Ishikawa (cell line): Measurements from ENCODE around the gene FOXP2.

ENCODE experiments used
- CEBPB ChIP-seq: IDR thresholded peaks from 2 replicates; pipeline ENCODE4 v1.6.1; 2012
- EGR1 ChIP-seq: IDR thresholded peaks from 2 replicates; pipeline ENCODE4 v1.6.1; 2012
- EP300 ChIP-seq: IDR thresholded peaks from 2 replicates; pipeline ENCODE4 v1.6.1; 2012; ENCODE audit warnings: borderline replicate concordance
- NFIC ChIP-seq: IDR thresholded peaks from 2 replicates; pipeline ENCODE4 v1.6.1; 2012
- TAF1 ChIP-seq: IDR thresholded peaks from 2 replicates; pipeline ENCODE4 v1.6.1; 2012; ENCODE audit warnings: low read depth, mild to moderate bottlenecking
- TCF12 ChIP-seq: IDR thresholded peaks from 2 replicates; pipeline ENCODE4 v1.6.1; 2012; ENCODE audit warnings: low read depth
- TEAD4 ChIP-seq: IDR thresholded peaks from 2 replicates; pipeline ENCODE4 v1.6.1; 2012
- ZBTB7A ChIP-seq: IDR thresholded peaks from 2 replicates; pipeline ENCODE4 v1.6.1; 2012; ENCODE audit warnings: low read depth
- TF ChIP-seq, protein P1 (sequence below): IDR thresholded peaks from 2 replicates; pipeline ENCODE4 v1.6.1; 2012
- TF ChIP-seq, protein P2 (sequence below): IDR thresholded peaks from 2 replicates; pipeline ENCODE4 v1.6.1; 2012; ENCODE audit warnings: low read depth, mild to moderate bottlenecking
- TF ChIP-seq, protein P3 (sequence below): IDR thresholded peaks from 2 replicates; pipeline ENCODE4 v1.6.1; 2012

DNA sequence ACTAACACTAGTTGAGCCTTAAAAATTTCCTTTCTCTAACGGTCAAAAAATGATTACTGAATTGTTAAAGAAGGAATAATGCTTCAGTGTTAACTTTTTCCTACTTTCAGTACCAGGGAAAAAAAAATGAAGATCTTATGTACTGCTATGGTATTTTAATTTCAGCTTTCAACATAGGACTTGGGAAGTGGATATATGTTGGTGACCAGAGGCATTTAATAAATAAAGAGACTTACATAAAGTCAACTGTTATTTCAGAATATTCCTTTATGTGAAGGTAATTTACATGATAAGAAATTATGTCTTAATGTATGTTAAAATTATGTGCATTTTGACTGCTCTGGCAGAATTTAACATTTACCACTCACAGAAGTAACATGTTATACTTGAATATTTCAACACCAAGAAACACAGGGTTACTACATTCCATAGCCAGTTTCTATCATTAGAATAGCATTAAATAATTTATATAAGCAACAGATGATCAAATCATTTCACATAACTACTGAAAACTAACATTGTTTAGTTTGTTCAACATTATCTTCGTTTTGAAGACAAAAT, 257.0 kb downstream of the FOXP2 start:
- TF ChIP-seq ZBTB7A (no peak), TCF12 (no peak), CEBPB (no peak), TAF1 (no peak), TEAD4 (no peak), EGR1 (no peak), EP300 (no peak), NFIC (no peak)
- TF ChIP-seq, protein P1, sequence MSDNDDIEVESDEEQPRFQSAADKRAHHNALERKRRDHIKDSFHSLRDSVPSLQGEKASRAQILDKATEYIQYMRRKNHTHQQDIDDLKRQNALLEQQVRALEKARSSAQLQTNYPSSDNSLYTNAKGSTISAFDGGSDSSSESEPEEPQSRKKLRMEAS: no peak
- TF ChIP-seq, protein P2, sequence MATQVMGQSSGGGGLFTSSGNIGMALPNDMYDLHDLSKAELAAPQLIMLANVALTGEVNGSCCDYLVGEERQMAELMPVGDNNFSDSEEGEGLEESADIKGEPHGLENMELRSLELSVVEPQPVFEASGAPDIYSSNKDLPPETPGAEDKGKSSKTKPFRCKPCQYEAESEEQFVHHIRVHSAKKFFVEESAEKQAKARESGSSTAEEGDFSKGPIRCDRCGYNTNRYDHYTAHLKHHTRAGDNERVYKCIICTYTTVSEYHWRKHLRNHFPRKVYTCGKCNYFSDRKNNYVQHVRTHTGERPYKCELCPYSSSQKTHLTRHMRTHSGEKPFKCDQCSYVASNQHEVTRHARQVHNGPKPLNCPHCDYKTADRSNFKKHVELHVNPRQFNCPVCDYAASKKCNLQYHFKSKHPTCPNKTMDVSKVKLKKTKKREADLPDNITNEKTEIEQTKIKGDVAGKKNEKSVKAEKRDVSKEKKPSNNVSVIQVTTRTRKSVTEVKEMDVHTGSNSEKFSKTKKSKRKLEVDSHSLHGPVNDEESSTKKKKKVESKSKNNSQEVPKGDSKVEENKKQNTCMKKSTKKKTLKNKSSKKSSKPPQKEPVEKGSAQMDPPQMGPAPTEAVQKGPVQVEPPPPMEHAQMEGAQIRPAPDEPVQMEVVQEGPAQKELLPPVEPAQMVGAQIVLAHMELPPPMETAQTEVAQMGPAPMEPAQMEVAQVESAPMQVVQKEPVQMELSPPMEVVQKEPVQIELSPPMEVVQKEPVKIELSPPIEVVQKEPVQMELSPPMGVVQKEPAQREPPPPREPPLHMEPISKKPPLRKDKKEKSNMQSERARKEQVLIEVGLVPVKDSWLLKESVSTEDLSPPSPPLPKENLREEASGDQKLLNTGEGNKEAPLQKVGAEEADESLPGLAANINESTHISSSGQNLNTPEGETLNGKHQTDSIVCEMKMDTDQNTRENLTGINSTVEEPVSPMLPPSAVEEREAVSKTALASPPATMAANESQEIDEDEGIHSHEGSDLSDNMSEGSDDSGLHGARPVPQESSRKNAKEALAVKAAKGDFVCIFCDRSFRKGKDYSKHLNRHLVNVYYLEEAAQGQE: no peak
- TF ChIP-seq, protein P3, sequence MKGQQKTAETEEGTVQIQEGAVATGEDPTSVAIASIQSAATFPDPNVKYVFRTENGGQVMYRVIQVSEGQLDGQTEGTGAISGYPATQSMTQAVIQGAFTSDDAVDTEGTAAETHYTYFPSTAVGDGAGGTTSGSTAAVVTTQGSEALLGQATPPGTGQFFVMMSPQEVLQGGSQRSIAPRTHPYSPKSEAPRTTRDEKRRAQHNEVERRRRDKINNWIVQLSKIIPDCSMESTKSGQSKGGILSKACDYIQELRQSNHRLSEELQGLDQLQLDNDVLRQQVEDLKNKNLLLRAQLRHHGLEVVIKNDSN: no peak
